Effector CD4-positive, alpha-beta T cell (primary cell): ENCODE measurements around the gene ZNF446.
A peak's percentile ranks its signal among the peaks of the same experiment; 100 is the strongest.
"Not testable (repeated sequence)": the region's sequence is repeated elsewhere in the genome, so short reads cannot be mapped to it uniquely, and the experiment has no call there.

Source experiments
- DNase-seq: peaks from one replicate; pipeline ENCODE4 v3.0.0-alpha.2; 2020

ZNF446 gene

GRCh38 chr19:58507602-58508223, 31.6 kb downstream of the ZNF446 start:
- DNase-seq = not testable (repeated sequence)

- DNase-seq = no peak
Measured at GRCh38 chr19:58509731-58510083, 33.6 kb downstream of the ZNF446 start.

- no peak for DNase-seq
Measured at GRCh38 chr19:58510084-58510862, 34.1 kb downstream of the ZNF446 start.

GRCh38 chr19:58511353-58512208, 35.4 kb downstream of the ZNF446 start, which contains the start of gene SLC27A5:
SLC27A5 (minus strand) TSS chr19:58511992; CDS start chr19:58511955, 37 bp downstream.
- DNase-seq = no peak

- DNase-seq = no peak
Measured at GRCh38 chr19:58513213-58513693, 37.1 kb downstream of the ZNF446 start.

GRCh38 chr19:58513694-58514563, 37.8 kb downstream of the ZNF446 start:
- peak; percentile 90 for DNase-seq

GRCh38 chr19:58514564-58515022, 38.4 kb downstream of the ZNF446 start:
- no peak for DNase-seq

- no peak for DNase-seq
Measured at GRCh38 chr19:58515259-58515658, 39.1 kb downstream of the ZNF446 start.

- no peak for DNase-seq
Measured at GRCh38 chr19:58516246-58516836, 40.2 kb downstream of the ZNF446 start.

GRCh38 chr19:58516964-58517833, 41.0 kb downstream of the ZNF446 start:
- DNase-seq = no peak

GRCh38 chr19:58518256-58519086, 42.3 kb downstream of the ZNF446 start:
- DNase-seq = no peak

- peak; percentile 47 for DNase-seq
Measured at GRCh38 chr19:58519087-58519354, 42.9 kb downstream of the ZNF446 start.

- DNase-seq = peak; percentile 82
Measured at GRCh38 chr19:58519355-58520256, 43.5 kb downstream of the ZNF446 start, which contains the start of gene ZBTB45. ZBTB45 (minus strand) TSS chr19:58519810; CDS start chr19:58517673, 2,137 bp downstream.

- DNase-seq = no peak
Measured at GRCh38 chr19:58520257-58520599, 44.1 kb downstream of the ZNF446 start.

GRCh38 chr19:58521651-58522050, 45.5 kb downstream of the ZNF446 start:
- no peak for DNase-seq

- DNase-seq = no peak
Measured at GRCh38 chr19:58522709-58523108, 46.6 kb downstream of the ZNF446 start.

- no peak for DNase-seq
Measured at GRCh38 chr19:58529405-58529804, 53.3 kb downstream of the ZNF446 start.
